HUES48 (cell line): ENCODE measurements around the gene APOB.
A peak's percentile ranks its signal among the peaks of the same experiment; 100 is the strongest.

ENCODE experiments used
- H3K27ac ChIP-seq: one replicate; pipeline ENCODE4 v1.7.0; 2013; ENCODE audit warnings: low read depth, low read length, inconsistent platforms
- H3K27me3 ChIP-seq: 2 replicates; pipeline ENCODE4 v1.6.1; 2013; ENCODE audit warnings: mild to moderate bottlenecking, low read length; ENCODE audit not compliant: control insufficient read depth, insufficient read depth
- H3K36me3 ChIP-seq: 2 replicates; pipeline ENCODE4 v1.6.1; 2013; ENCODE audit warnings: low read length; ENCODE audit not compliant: control insufficient read depth, insufficient read depth
- H3K4me1 ChIP-seq: 2 replicates; pipeline ENCODE4 v1.6.1; 2013; ENCODE audit warnings: mild to moderate bottlenecking, low read length; ENCODE audit not compliant: control insufficient read depth, insufficient read depth
- H3K4me3 ChIP-seq: 2 replicates; pipeline ENCODE4 v1.5.1; 2013; ENCODE audit warnings: mild to moderate bottlenecking, low read depth, low read length
- H3K9ac ChIP-seq: 2 replicates; pipeline ENCODE4 v1.6.1; 2013; ENCODE audit warnings: mild to moderate bottlenecking, low read depth, low read length, moderate library complexity
- H3K9me3 ChIP-seq: 2 replicates; pipeline ENCODE4 v1.6.1; 2013; ENCODE audit warnings: low read length; ENCODE audit not compliant: control insufficient read depth, insufficient read depth

The APOB gene

GRCh38 chr2:21059885-21060610, 16.2 kb upstream of the APOB start:
- H3K9ac ChIP-seq: no peak overlapping the region
- H3K4me1 ChIP-seq: no peaks in the 10 kb centered on the region
- no peaks in the 10 kb centered on the region for H3K9me3 ChIP-seq
- H3K4me3 ChIP-seq: no peak overlapping the region
- no peaks in the 10 kb centered on the region for H3K27me3 ChIP-seq
- no peak overlapping the region for H3K27ac ChIP-seq
- no peaks in the 10 kb centered on the region for H3K36me3 ChIP-seq

- H3K27me3 ChIP-seq: no peaks in the 10 kb centered on the region
Measured at GRCh38 chr2:21057097-21057496, 13.2 kb upstream of the APOB start.

GRCh38 chr2:21055879-21056790, 12.3 kb upstream of the APOB start:
- Histone ChIP-seq H3K4me3 (no peak overlapping the region), H3K36me3 (no peaks in the 10 kb centered on the region), H3K9ac (no peak overlapping the region), H3K9me3 (no peaks in the 10 kb centered on the region), H3K27ac (peak overlapping the region; percentile 74), H3K27me3 (no peaks in the 10 kb centered on the region), H3K4me1 (no peaks in the 10 kb centered on the region)

More at GRCh38 chr2:21057097-21057496, 13.2 kb upstream of the APOB start:
- Histone ChIP-seq H3K9ac (no peak overlapping the region), H3K36me3 (no peaks in the 10 kb centered on the region), H3K9me3 (no peaks in the 10 kb centered on the region), H3K4me3 (no peak overlapping the region), H3K27ac (no peak overlapping the region), H3K4me1 (no peaks in the 10 kb centered on the region)

- no peaks in the 10 kb centered on the region for H3K36me3 ChIP-seq
- H3K9ac ChIP-seq: no peak overlapping the region
- no peaks in the 10 kb centered on the region for H3K9me3 ChIP-seq
- H3K4me1 ChIP-seq: no peaks in the 10 kb centered on the region
- H3K4me3 ChIP-seq: no peak overlapping the region
- H3K27ac ChIP-seq: peak overlapping the region; percentile 74
- no peaks in the 10 kb centered on the region for H3K27me3 ChIP-seq
Measured at GRCh38 chr2:21055451-21055850, 11.6 kb upstream of the APOB start.

GRCh38 chr2:21054011-21054410, 10.1 kb upstream of the APOB start:
- no peaks in the 10 kb centered on the region for H3K4me1 ChIP-seq
- no peak overlapping the region for H3K9ac ChIP-seq
- H3K9me3 ChIP-seq: no peaks in the 10 kb centered on the region
- no peak overlapping the region for H3K4me3 ChIP-seq
- no peak overlapping the region for H3K27ac ChIP-seq
- no peaks in the 10 kb centered on the region for H3K27me3 ChIP-seq
- no peaks in the 10 kb centered on the region for H3K36me3 ChIP-seq

GRCh38 chr2:21052044-21052443, 8.2 kb upstream of the APOB start:
- Histone ChIP-seq H3K9me3 (no peaks in the 10 kb centered on the region), H3K36me3 (no peaks in the 10 kb centered on the region), H3K27me3 (no peaks in the 10 kb centered on the region), H3K4me3 (no peak overlapping the region), H3K4me1 (peaks cover 9% of the 10 kb centered on the region), H3K9ac (no peak overlapping the region), H3K27ac (no peak overlapping the region)

GRCh38 chr2:21050164-21050563, 6.3 kb upstream of the APOB start:
- H3K27ac ChIP-seq: no peak overlapping the region
- no peaks in the 10 kb centered on the region for H3K36me3 ChIP-seq
- H3K4me3 ChIP-seq: no peak overlapping the region
- H3K27me3 ChIP-seq: peaks cover 7% of the 10 kb centered on the region
- no peaks in the 10 kb centered on the region for H3K9me3 ChIP-seq
- H3K4me1 ChIP-seq: peaks cover 16% of the 10 kb centered on the region
- no peak overlapping the region for H3K9ac ChIP-seq

- peaks cover 23% of the 10 kb centered on the region for H3K4me1 ChIP-seq
- H3K9me3 ChIP-seq: no peaks in the 10 kb centered on the region
- no peak overlapping the region for H3K4me3 ChIP-seq
- no peak overlapping the region for H3K9ac ChIP-seq
- no peak overlapping the region for H3K27ac ChIP-seq
- no peaks in the 10 kb centered on the region for H3K36me3 ChIP-seq
- H3K27me3 ChIP-seq: peaks cover 22% of the 10 kb centered on the region
Measured at GRCh38 chr2:21047141-21048009, 3.5 kb upstream of the APOB start.

- H3K9me3 ChIP-seq: no peaks in the 10 kb centered on the region
- H3K27ac ChIP-seq: no peak overlapping the region
- H3K9ac ChIP-seq: no peak overlapping the region
- H3K4me1 ChIP-seq: peaks cover 23% of the 10 kb centered on the region
- H3K36me3 ChIP-seq: no peaks in the 10 kb centered on the region
- H3K4me3 ChIP-seq: no peak overlapping the region
- H3K27me3 ChIP-seq: peaks cover 22% of the 10 kb centered on the region
Measured at GRCh38 chr2:21046506-21046905, 2.6 kb upstream of the APOB start.

GRCh38 chr2:21044694-21045371, 960 bp upstream of the APOB start:
- H3K4me1 ChIP-seq: peaks cover 23% of the 10 kb centered on the region
- peaks cover 22% of the 10 kb centered on the region for H3K27me3 ChIP-seq
- no peak overlapping the region for H3K27ac ChIP-seq
- H3K9me3 ChIP-seq: no peaks in the 10 kb centered on the region
- no peaks in the 10 kb centered on the region for H3K36me3 ChIP-seq
- H3K9ac ChIP-seq: no peak overlapping the region
- no peak overlapping the region for H3K4me3 ChIP-seq
